ENCODE data around the gene ADAMTSL5.

DNA sequence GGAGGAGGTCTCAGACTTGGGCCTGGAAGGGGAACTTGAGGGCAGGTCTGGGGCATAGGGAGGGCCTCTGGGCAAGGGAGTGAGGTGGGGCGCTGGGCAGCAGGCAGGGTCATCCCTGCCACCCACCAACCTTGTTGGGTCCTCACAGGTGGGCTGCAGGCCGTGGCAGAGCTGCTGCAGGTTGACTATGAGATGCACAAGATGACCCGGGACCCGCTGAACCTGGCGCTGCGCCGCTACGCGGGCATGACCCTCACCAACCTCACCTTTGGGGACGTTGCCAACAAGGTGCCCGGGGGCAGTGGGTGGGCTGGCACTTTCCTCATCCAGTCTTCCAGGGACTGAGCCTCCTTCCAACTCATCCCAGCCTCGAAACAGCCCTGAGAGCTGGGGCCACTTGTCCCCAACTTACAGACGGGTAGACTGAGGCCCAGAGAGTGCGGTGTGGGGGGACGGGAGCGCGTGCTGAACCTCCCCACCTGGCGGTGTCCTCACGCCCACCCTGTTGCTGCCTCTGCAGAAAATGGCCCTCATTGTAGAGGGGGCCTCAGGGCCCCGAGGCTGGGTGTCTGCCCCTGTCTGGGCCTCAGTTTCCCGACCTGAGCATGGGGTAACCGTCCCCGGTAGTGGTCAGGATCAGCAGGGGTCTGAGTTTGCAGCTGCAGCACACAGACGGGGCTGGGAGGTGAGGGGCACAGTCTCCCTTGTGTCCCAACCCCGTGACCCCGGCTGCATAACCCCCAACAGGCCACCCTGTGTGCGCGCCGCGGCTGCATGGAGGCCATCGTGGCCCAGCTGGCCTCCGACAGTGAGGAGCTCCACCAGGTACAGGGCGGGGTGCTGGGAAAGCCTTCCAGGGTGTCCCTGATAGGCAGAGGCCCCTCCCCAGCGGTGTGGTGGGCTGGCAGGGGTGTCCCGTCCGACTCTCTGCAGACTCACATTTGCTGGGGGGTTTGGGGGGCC lies 52.5 kb downstream of the ADAMTSL5 start:
- TF ChIP-seq MTF2 (CRISPR knock-in tag; IDR thresholded peaks at IDR 0.05; ENCODE audit: borderline replicate concordance) (no peak), ZNF792 (CRISPR knock-in tag; IDR thresholded peaks at IDR 0.05) (no peak), SOX6 (IDR thresholded peaks at IDR 0.05) (no peak), SOX6 (CRISPR knock-in tag; IDR thresholded peaks at IDR 0.05) (no peak), ZBTB38 (CRISPR knock-in tag; IDR thresholded peaks at IDR 0.05) (no peak), NCOA5 (CRISPR knock-in tag; IDR thresholded peaks at IDR 0.05) (no peak), MEIS2 (CRISPR knock-in tag; IDR thresholded peaks at IDR 0.05) (no peak), TOE1 (CRISPR knock-in tag; IDR thresholded peaks at IDR 0.05) (no peak)
- TF ChIP-seq, protein P1, sequence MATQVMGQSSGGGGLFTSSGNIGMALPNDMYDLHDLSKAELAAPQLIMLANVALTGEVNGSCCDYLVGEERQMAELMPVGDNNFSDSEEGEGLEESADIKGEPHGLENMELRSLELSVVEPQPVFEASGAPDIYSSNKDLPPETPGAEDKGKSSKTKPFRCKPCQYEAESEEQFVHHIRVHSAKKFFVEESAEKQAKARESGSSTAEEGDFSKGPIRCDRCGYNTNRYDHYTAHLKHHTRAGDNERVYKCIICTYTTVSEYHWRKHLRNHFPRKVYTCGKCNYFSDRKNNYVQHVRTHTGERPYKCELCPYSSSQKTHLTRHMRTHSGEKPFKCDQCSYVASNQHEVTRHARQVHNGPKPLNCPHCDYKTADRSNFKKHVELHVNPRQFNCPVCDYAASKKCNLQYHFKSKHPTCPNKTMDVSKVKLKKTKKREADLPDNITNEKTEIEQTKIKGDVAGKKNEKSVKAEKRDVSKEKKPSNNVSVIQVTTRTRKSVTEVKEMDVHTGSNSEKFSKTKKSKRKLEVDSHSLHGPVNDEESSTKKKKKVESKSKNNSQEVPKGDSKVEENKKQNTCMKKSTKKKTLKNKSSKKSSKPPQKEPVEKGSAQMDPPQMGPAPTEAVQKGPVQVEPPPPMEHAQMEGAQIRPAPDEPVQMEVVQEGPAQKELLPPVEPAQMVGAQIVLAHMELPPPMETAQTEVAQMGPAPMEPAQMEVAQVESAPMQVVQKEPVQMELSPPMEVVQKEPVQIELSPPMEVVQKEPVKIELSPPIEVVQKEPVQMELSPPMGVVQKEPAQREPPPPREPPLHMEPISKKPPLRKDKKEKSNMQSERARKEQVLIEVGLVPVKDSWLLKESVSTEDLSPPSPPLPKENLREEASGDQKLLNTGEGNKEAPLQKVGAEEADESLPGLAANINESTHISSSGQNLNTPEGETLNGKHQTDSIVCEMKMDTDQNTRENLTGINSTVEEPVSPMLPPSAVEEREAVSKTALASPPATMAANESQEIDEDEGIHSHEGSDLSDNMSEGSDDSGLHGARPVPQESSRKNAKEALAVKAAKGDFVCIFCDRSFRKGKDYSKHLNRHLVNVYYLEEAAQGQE (IDR thresholded peaks at IDR 0.05; ENCODE audit: borderline replicate concordance in 1 of 2, low read depth in 1 of 2, low read length in 2 of 2) = no peak

Measured in HepG2 (cell line).